ENCODE data around the gene A1BG.

GRCh38 chr19:58380037-58380661 lies 26.9 kb upstream of the A1BG start:
- no peak for TF ChIP-seq CTCF (IDR thresholded peaks at IDR 0.05)
- no peak for TF ChIP-seq ZFX (IDR thresholded peaks at IDR 0.05; ENCODE audit: borderline replicate concordance)
